Measurements from ENCODE around the gene ZNF569.

DNA sequence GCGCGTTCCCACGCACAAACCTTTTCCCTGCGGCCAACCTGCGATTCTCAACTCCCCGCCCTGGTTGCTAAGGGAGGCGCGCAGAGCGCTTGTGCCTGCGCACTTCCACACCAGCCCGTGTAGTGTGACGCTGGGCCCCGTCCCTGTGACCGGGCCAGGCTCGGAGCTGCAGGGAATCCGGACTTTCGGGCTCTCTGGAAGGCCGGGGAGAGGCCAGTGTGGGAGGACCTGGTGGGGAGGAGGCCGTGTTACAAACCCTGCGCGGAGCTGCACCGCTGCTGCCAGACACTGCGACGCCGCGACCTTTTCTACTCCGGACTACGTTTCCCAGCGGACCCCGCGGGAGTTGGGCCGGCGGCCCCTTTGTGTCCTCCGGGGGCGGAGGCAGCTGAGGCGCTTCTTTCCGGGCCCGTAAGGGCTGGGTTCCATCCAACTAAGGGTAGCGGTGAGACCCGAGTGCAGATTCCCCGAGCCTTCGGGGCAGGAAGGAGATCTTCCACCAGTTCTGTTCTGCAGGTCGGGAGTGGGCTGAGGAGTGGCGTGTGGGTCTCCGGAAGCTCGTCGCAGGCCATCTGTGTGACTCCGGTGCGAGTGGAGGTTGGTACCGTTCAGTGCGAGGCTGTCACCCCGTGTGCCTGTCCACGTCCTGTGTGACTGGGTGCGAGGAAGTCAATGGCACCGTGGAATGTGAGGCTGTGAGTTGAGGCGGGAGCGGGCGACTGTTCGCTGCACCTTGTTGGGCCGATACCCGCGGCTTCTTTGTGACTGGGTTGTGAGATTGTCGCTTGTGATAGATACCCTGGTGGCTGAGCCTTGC, 1.9 kb upstream of the ZNF569 start, which contains the start of gene ZNF570:
- TF ChIP-seq CTCF (IDR thresholded peaks at IDR 0.05) (peak in 1 of 5 experiments; percentile 13), POLR2AphosphoS5 (IDR thresholded peaks at IDR 0.05) (peak; percentile 64 to 79 (median 75)), POLR2A (IDR thresholded peaks at IDR 0.05) (peak; percentile 66)

Measured in transverse colon (tissue), 4 donors.